ENCODE data around the gene FRY.

Gene FRY

DNA sequence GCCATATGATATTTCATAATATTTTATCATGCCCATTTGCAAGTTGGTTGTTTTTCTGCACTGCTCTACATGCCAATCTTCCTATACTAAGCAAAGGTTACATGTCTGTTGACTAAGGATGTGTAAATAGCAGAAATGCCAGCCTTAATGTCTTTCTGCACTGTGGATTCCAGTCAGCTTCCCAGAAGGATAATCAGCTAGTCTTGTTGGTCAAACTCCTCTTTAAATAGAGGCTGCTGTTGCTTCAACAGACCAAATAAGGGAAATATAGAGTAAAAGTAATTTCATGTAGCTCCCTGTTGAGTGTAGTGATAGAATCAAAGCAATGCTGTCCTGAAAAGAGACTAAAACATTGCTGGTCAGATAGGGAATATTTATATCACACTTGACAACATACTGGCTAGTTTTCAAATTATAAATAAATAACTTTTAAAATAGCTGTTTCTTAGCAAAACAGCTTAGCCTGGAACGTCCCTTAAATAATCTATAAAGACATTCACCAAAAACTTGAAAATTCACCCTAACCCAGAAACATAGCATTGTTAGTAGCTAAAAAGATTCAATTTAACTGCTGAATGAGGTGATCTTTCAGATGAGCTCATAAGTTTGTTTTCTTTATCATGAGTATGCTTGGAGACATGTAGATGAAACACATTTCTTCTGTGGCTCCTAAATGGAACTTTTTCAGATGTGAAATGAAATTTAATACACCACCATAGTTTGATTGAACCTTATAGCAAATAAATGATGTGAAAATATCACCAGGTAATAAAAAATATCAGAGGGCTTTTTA lies 56.6 kb downstream of the FRY start:
- DNase-seq = no peak

DNA sequence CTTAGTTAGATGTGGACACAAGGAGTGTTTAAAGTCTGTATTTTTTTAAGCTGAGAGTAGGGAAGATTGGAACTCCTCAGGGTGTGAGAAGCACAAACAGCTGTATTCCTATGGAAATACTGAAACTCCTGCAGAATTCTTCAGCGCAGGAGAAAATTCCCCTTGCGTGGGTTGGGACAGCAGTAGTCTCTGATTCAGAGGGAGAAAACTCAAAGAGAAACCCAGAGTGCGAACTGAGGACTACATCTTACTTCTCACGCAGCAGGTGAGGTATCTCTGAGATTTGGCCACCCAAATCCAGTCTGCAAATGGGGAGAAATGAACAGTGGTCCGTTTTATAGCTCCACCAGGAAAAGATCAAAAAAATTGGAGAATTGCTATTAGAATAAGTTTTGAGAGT lies 60.9 kb downstream of the FRY start:
- no peak for DNase-seq

GRCh38 chr13:32093006-32093405 lies 61.4 kb downstream of the FRY start:
- no peak for DNase-seq

DNA sequence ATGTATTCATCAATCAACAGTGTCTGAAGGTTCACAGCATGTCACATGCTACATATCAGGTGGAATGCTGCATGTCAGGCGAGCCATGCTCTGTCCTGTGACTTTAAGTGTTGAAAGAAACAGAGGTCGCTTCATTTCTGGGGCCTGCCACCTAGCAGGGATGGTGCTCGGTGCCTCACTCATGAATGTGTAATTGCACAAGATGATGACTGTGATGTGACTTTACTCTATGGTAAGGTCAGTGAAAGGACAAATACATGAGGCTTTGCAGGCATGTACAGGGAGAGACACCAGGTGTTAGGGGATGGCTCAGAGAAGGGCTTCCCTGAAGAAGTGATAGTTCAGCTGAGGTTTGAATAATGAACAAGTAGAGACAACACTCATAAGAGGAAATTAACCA lies 66.7 kb downstream of the FRY start:
- no peak for DNase-seq

DNA sequence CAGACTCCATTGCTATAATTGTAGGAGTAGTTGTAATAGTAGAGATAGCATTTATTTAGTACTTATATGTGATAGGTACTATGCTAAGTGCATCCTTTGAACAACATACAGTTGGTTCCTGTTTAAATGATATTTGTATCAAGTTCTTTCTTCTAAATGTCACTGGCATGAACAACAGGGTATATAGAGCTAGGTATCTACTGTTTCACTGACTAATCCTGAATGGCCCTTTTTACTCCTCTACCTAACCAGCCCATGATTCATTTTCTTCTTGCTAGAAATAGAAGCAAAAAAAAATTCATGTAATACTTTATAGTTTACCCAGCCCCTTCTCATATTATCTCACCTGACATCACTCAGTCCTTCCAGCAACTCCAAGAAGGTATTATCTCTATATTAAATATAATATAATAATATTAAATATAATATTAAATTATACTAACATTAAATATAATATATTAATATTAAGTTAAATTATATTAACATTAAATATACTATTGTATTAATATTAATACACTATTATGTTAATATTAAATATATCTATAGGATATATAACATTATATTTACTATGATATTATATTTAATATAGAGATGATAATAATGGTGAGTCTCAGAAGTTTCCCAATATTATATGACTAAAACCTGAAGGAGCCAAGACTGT lies 74.2 kb downstream of the FRY start:
- DNase-seq = no peak

DNA sequence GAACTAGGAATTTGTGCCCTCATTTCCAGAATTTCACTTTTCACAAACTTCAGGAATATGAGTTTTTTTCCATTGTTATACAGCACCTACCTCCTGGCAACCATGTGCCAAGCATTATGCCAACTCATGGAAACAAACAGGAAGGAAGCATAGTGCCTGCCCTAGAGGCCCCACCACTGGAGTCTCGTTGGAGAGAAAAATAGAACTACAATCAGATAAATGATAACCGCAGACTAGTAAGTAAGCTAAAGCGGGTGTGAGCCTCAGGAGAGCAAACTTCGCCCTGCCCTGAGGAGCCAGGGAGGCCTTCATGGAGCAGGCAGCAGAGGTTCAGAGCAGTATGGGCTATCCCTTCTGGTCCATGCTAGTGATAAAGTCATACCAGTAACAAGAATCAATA lies 75.9 kb downstream of the FRY start:
- DNase-seq = no peak

DNA sequence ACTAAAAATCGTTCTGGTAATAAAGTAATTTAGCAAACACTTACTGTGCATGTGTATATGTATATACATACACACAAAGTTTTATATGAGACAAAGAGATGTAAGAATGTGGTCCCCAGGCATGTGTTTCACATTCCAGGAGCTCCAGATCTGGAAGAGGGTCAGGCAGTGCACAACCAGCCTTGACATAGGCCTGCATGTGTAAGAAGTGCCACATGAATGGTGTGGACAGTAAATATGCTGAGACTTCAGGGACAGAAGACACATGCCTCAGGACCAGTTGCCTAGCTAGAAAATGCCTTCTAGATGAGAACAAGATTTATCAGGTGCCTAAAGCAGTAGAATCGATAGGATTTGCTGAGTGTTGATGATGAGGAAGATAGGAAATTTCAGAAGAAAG lies 76.4 kb downstream of the FRY start:
- no peak for DNase-seq

DNA sequence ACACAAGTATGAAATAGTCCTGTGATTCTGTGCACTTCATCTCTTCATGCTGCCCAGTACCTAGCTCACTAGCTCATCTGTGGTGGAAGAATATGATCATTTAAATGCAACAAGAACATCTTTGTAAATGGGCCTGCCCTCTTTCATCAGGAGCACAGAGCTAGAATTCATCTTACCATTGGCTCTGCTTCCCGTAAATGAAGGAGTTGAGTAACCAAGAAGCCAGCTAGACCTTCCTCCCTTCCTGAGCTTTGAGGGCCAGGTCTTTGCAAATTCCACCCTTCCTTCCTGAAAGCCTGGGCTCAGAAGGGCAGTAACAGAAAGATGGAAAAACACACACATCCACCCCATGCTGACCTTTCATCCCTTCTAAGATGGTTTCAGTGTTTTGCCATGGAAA lies 82.0 kb downstream of the FRY start:
- no peak for DNase-seq

DNA sequence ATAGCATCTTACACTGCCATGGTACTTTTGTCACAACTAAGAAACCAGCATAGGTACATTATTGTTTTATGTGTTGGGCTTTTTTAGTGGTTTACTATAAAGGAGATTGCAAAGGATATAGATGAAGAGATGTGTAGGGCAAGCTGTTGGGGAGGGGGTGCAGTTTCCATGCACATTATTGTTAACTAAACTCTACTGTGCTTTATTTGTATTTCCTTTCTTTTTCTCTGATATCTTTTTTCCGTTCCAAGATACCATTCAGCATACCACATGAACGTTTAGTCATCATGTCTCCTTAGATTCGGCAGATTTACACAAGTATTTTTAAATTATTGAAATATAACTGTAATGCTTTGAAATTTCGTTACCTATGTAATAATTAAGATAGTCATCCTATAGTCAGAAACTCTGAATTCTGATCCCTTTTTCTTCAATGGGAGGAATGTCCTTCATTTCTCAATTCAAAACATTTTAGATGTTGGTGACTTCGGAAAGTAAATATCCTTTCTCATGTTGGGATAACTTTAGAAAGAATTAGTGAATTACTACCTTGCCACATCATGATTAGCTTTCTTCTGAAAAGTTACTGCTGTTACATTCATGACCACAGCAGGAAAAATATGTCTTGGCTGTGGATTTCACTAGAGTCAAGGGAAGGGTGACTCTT lies 82.8 kb downstream of the FRY start:
- DNase-seq = no peak

DNA sequence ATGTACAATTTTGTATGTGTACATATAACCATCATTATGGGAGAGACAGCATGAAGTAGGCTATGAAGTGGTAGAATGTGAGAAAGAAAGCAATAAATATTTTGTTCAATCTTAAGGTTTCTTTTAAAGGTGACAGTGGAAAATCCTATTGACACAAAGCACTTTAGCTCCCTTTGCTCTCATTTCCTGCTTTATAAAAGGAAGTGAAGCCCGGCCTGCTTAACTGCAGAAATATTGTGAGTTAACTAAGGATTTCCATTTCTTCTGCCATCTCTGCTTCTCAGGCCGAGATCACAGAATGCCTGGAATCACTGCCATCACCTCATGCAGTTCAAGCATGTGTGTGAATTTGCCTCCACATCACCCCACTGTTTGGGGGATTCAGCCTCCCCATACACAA lies 83.5 kb downstream of the FRY start:
- DNase-seq = no peak

DNA sequence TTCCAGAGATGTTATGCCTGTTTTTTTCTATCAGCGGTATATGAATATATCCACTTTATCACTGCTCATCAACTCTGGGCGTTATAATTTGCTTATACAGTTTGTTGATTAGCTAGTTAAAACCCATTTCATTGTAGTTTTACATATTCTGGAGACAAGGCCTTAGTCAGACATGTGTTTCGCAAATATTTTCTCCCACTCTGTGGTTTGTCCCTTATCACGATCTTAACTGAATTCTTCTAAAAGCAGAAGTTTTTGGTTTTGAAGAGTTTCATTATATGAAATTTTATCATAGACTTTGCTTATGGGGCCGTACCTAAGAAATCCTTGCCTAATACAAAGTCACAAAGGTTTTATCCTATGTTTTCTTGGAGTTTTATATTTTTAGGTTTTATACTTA lies 84.6 kb downstream of the FRY start:
- no peak for DNase-seq

DNA sequence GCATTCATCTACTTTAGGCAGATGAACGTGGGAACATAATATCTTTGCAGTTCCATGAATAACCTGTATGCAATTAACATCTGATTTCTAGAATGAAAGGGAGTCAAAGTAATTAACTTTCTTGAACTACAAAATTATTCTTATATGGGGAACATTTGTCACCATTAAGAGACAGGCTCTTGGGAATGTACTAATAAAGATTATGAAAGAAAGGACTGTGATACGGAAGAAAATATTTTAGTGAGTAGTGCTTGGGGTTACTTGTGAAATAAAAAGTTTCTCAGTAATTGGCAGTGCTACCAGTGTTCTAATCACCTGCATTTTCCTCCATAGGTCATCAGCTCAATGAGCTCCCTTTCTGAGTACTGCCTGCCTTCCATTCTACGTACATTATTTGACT lies 85.4 kb downstream of the FRY start:
- no peak for DNase-seq

GRCh38 chr13:32117701-32118100 lies 86.1 kb downstream of the FRY start:
- no peak for DNase-seq

- DNase-seq = no peak
Observed at GRCh38 chr13:32121316-32121715, 89.7 kb downstream of the FRY start.

- no peak for DNase-seq
Observed at GRCh38 chr13:32124743-32125142, 93.2 kb downstream of the FRY start.

- no peak for DNase-seq
Observed at GRCh38 chr13:32125221-32125689, 93.7 kb downstream of the FRY start.

DNA sequence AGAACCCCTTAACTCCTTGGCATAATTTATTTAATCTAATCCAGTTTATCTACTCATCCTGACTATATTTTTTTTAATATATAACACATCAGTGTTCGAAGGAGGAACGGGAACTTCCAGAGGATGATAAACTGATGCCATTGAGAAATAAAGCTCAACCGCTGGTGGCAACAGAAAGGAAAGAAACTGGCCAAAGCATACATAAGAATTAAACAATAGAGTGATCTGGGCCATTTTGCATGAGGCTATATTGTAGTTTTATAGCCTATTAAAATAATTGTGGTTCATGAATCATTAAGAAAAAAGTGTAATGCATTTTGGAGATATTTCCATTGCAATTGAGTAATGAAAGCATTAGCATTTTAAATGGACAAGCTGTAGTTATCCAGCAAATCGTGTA lies 94.2 kb downstream of the FRY start:
- DNase-seq = no peak

GRCh38 chr13:32126278-32126677 lies 94.7 kb downstream of the FRY start:
- no peak for DNase-seq

DNA sequence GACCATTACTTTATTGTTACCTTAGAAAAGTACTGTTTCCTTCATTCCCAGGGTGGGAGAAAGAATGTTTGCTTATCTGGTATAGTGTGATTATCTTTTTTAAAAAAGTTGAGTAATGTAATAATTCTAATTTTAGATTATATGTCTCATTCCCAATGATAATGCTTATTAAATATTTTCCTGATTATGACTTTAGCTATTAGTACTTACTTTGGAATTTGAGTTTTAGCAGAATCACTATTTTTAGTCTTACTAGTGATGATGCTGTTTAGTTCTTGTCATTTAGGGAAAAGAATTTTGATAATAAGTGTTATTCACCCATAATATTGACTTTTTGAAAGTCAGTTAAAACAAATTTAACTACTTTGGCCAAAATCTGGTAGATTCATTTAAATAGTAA lies 95.2 kb downstream of the FRY start:
- no peak for DNase-seq

- no peak for DNase-seq
Observed at GRCh38 chr13:32127691-32128090, 96.1 kb downstream of the FRY start.

DNA sequence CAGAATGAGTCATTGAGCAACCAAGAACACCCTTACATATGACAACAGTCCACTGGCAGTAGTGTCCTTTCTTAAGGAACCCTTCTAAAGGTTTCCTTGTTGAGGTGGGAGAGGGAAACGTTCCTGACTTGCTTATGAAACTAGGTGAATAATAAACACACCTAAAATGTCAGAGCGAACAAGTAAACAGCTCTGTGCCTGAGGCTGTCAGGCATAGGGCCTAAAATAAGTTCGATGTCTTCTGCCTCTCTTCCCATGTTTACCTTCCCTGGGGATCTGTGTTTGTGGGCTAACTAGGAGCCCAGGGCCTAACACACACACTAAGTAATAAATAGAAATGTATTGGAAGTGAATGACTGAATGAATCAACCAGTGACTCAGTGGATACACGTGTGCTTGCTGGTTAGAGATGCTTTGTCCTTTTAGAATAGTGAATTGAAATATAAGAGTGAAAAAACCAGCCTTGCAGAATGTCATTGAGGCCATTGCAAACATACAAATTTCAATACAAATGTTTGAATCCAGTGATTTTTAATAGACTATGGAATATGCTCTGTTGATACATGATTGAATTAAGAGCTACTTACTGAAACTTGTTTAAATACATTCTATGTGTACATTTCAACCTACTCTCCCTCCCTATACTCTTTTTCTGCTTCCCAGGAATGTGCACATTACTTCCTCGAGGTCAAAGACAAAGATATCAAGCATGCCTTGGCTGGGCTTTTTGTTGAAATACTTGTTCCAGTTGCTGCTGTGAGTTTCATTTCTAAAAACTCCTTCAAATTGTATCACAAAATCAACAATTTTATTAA lies 102.9 kb downstream of the FRY start:
- DNase-seq = no peak

GRCh38 chr13:32135056-32135390 lies 103.4 kb downstream of the FRY start:
- no peak for DNase-seq

DNA sequence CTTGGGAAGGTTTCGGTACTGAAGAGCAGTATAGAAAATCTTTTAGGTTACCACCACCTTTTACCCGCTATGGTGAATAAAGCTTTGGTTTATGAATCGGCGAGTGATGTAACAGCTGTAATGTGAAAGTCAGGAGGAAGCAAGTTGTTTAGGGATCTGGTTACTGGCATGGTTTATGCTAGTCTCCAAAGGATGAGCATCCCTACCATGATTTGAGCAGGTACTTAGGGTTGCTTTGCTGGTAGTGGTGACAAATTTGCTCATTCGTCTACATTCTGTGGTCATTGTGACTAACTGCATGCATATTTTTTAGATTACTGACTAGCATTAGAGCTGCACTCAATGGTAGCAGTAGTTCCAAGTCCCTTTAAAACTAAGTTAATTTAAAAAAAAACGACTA lies 104.1 kb downstream of the FRY start:
- DNase-seq = no peak

All from CD4-positive, alpha-beta T cell treated with Interleukin-17A for 1 hour (primary cell).